HepG2 (cell line): ENCODE measurements around the gene NR2F6.

Experiments
- GTF2F1 ChIP-seq: fragments of 150-350 bp; IDR thresholded peaks from 2 replicates; pipeline ENCODE4 v1.6.1; 2014; ENCODE audit warnings: low read length
- MEIS1 ChIP-seq: sonication (generic); formaldehyde crosslinking; IDR thresholded peaks from 2 replicates; pipeline ENCODE4 v1.9.0; 2021; ENCODE audit warnings: mild to moderate bottlenecking, missing genetic modification reagents, moderate library complexity, borderline replicate concordance
- NBN ChIP-seq: fragments of 450-650 bp; conservative IDR thresholded peaks from 2 replicates; pipeline ENCODE4 v1.6.1; 2017
- POLR2A ChIP-seq, 2 experiments: IDR thresholded peaks; 2 replicates each; pipeline ENCODE4 v1.6.1; 2011; ENCODE audit warnings: low read depth in 2 of 2, low read length in 2 of 2, mild to moderate bottlenecking in 1 of 2, moderate library complexity in 1 of 2; ENCODE audit not compliant: insufficient read depth in 1 of 2
- ZNF670 ChIP-seq: sonication (generic); formaldehyde crosslinking; IDR thresholded peaks from 2 replicates; pipeline ENCODE4 v1.8.0; 2022; ENCODE audit warnings: mild to moderate bottlenecking, missing genetic modification reagents, borderline replicate concordance
- ZNF704 ChIP-seq: sonication (generic); formaldehyde crosslinking; IDR thresholded peaks from 2 replicates; pipeline ENCODE4 v1.8.1; 2023; ENCODE audit warnings: mild to moderate bottlenecking, inconsistent platforms, moderate library complexity, missing genetic modification reagents, borderline replicate concordance

GRCh38 chr19:17214508-17215126 lies 31.1 kb downstream of the NR2F6 start:
- TF ChIP-seq ZNF704 (no peak), GTF2F1 (no peak), ZNF670 (CRISPR knock-in tag) (no peak), MEIS1 (no peak; the same call in 1 of the 2 replicates), NBN (no peak), POLR2A (IDR thresholded peaks at IDR 0.05; ENCODE audit: insufficient read depth in 1 of 2, low read depth in 2 of 2, low read length in 2 of 2) (no peak)
